Colon (tissue), 2 donors: Measurements from ENCODE around the gene VWA1.
"Not testable (repeated sequence)": the region's sequence is repeated elsewhere in the genome, so short reads cannot be mapped to it uniquely, and the experiment has no call there.

Experiments used
- FAIRE-seq: peaks from 2 replicates; lab custom pipeline; 2012; peaks lifted over from hg19 to GRCh38; lab: Jason Lieb, UNC
- donor health status: control.
- donor health status: control.

VWA1 gene

DNA sequence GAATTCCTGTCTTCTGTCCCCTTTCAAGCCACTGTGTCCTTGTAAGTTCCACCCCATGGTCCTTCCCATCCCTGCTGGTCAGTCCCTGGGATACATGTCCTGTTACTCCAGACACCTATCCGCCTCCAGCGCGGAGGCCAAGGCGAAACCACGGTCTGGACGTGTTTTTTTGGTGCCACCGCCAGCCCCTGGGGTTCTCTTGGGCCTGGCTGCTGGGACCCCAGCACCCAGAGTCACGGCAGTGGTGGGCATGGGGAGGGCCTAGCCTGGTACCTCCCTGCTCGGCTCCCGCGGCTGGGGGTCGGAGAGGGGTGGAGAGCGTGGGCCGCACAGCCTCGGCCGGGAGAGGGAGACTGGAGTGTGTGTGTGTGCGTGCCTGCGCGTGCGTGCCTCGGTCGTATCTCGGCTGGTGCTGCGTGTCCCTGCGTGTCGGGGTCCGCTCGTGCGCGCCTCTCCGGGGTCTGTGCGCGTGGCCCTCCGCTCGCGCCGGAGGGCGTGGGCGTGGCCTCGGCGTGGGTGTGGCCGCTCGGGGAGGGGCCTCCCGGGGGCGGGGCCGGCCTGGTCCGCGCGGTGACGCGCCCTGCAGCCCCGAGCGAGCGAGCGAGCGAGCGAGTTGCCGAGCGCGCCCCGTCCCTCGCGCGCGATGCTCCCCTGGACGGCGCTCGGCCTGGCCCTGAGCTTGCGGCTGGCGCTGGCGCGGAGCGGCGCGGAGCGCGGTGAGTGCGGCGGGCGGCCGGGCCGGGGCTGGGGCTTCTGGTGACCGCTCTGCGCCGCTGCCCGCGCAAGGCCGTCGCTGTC is at the start of gene VWA1:
TSS of gene VWA1 (plus strand) at position 585 of the 798 bp plus-strand sequence. CDS start at position 644, 59 bp downstream.
- FAIRE-seq, result no peak

DNA sequence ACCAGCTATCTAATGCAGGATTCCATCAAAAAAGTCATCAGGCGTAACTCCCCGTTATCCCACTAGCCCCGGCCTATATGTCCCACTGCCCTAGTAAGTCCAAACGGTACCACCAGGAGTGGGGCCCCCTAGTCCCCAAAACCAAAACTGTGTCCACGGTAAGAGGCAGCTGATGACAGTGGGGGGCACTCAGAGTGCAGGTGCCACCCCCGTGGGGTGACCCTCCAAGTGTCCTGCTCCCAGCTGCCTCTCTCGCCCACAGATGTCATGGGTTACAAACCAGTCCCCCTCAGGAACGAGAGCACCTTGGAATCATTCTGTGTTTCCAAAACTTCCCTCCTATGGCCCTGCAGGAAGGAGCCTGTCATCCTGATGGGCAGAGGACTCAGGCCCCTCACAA is 49.6 kb upstream of the VWA1 start:
- FAIRE-seq, result no peak

GRCh38 chr1:1387098-1388077 is 48.1 kb upstream of the VWA1 start:
- no peak for FAIRE-seq

- FAIRE-seq, result no peak
These were observed 47.4 kb upstream of the VWA1 start for GRCh38 chr1:1388078-1388472.

DNA sequence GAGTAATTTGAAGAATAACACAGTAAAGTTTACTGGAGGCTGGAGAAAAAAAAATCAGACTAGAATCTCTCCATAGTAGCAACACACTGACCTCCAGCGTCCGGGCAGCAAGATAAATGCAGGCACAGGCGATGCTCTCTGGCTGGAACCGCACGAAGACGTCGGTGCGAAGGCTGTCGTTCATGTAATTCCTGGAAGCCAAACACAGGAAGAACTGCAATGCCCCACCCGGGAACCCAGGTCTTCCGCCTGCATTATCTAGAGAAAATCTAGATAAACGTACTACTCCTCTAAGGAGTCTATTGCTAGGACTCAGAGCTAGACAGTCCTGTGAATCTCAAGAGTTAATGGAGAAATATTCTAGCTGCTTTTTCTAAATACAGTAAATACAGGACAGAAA is 44.8 kb upstream of the VWA1 start:
- no peak for FAIRE-seq

- no peak for FAIRE-seq
These were observed 44.3 kb upstream of the VWA1 start for GRCh38 chr1:1391225-1391624.

DNA sequence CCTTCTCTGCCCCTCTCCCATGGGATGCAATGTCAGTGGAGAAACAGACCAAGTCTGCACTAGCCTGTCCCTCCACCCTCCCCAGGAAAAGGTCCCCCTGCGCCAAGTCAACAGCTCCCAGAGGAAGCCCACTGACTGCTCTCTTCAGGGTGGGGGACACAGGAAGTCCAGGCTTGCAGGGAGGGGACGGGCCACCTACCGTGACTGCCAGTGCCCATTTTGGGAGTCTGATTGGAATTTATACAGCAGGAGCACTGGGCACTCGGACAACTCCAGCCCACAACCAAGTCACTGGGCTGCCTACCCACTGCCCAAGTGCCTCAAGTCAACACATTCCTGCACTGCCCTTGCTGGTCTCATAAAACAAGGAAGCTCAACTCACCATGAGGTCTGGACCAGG is 42.5 kb upstream of the VWA1 start:
- no peak for FAIRE-seq

GRCh38 chr1:1393428-1393827 is 42.1 kb upstream of the VWA1 start:
- no peak for FAIRE-seq

DNA sequence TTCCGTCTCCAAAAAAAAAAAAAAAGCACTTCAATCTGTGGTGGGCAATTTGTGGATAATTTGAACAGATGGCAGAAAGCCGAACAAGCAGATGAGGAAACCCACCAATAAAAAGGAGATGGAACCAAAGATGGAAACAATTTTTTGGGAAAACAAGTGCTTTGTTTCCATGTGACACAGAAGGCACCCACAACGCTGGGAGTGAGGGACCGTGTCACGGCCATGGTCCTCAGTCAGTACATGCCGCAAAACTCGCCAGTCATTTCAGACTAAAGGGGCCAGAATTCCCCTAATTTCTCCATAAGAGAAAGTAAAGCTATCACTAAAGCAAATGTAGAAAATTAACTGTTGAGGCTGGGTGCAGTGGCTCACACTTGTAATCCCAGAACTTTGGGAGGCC is 41.4 kb upstream of the VWA1 start:
- FAIRE-seq, result no peak

GRCh38 chr1:1395166-1395565 is 40.3 kb upstream of the VWA1 start:
- FAIRE-seq, result no peak

DNA sequence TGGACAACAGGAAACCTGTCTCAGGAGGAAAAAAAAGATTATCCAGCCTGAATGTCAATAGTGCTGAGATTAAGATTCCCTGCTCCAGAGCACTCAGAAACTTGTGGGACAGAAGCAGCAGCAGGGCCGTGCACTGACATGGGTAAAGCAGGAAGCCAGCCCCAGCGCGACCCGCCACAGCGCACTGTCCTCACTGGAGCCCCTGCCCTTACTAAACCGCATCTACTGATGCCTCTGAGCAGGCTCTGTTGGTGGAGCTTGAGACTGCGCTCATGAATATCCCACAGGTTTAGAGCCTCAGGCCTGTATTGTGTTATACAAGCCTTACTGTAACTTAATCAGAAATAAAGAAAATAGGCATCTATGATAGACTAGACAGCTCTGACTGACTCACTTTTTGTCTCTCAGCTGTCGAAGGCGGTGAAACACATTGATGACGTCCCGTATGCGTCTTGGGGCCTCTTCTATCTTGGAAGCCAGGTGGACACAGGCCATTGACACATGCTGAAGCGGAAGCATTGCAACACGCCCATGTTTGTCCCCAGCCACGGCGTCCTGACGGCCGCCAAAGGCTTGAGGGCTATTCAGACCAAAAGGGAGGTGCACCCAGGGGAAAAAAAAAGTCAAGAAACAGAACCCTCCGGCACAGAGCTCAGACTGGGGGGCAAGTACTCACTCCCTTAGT is 37.5 kb upstream of the VWA1 start:
- no peak for FAIRE-seq

- FAIRE-seq, result no peak
These were observed 36.8 kb upstream of the VWA1 start for GRCh38 chr1:1398677-1399186.

DNA sequence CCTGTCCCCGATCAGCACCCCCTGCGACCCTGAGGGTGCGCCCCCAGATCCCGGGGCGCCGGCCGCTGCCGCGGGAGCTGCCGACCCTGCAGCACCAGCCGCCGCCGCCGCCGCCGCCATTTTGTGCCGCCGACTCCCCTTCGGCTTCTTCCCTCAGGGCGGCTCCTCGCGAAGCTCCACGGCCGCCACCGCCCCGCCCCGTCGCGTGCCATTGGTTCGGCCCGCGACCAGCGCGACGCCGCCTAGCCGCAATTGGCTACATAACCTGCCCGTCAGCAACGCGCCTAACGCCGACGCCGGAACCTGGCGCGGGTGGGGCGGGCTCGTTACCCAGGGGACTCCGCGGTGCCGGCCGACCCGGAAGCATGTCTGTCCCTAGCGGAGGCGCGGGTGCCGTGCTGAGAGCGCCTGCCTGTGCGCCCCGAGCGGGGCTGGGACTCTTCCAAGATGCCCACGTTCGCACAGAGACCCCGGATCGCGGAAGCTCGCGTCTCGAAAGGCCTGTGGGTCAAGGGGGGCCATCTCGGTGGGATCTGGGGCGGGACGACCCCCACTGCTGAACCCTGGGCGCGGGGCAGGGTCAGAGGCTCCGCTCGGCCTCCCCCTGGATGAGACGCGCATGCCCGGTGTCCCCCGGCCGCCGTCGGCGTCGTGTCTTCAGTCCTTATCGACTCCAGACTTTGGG is 36.2 kb upstream of the VWA1 start, which contains the start of gene CCNL2:
TSS of gene CCNL2 (minus strand) at position 149 of the 685 bp plus-strand sequence. CDS start at position 120, 29 bp downstream.
- no peak for FAIRE-seq

DNA sequence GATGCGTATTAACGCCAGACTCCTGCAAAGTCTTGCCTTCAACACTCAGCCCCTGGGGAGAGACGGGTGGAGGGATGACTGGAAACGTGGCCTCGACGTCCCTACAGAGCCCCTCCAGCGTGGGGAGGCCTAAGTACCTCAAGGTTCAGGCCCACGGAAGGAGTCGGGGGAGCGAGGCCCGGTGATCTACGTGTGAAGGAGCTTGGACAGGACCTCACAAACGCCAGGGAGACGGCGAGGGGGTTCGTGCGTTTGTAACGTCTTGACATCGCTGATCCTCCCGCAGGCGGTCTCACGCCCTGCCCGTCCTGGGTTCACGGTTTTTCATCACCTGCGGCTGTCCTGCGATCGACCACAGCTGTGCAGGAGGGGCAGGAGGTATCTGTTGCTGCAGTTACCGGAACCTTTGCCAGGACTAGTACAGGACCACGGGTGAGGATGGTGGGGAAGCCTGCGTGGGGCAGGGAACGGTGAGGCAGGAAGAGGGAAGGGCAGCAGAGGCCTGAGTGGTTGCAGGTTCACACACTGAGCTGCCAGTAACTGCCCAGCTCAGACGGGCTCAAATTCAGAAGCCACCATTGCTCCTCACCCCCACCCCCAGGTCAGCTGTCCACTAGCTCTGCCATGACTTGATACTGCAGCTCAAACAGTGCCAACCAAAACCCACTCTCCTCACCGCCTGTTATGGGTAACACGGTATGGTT is 35.5 kb upstream of the VWA1 start:
- FAIRE-seq, result no peak

GRCh38 chr1:1400576-1401456 is 34.7 kb upstream of the VWA1 start:
- FAIRE-seq, result no peak

DNA sequence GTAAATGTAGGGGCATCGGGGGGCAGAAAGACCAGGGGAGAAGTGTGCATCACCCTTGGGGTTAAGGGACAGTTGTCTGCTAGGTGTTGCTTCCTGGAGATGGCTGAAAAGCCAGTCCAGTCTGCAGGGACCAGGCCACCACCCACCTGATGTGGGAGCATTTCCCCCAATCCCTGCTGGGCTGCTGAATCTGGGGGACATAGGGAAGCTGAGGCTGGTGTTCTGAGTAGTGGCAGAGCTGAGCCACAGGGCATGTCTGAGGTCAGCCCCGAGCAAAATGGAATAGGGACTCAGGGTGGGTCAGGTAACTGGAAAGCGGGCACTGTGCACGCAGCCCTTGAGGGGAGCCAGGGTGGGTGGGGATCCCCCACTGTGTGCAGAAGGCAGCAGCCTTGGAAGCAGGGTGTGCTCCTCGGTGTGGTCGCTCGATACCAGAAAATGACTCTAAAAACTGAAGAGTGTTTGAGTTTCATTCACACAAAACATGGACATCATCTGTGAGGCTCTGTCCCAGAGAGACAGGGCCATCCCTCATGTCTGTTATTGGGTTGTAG is 34.0 kb upstream of the VWA1 start:
- no peak for FAIRE-seq

GRCh38 chr1:1402072-1402900 is 33.2 kb upstream of the VWA1 start:
- no peak for FAIRE-seq

DNA sequence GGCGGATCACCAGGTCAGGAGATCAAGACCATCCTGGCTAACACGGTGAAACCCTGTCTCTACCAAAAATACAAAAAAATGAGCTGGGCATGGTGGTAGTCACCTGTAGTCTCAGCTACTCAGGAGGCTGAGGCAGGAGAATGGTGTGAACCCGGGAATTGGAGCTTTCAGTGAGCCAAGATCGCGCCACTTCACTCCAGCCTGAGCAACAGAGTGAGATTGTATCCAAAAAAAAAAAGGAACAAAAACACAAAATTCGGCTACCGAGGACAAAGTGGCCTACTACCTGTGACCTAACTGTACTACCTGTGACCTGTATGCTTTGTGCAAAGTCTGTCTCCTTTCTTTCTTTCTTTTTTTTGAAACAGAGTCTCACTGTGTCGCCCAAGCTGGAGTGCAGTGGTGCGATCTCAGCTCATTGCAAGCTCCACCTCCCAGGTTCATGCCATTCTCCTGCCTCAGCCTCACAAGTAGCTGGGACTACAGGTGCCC is 32.5 kb upstream of the VWA1 start:
- not testable (repeated sequence) for FAIRE-seq
